ENCODE measurements around the gene CNST.

Gene CNST

DNA sequence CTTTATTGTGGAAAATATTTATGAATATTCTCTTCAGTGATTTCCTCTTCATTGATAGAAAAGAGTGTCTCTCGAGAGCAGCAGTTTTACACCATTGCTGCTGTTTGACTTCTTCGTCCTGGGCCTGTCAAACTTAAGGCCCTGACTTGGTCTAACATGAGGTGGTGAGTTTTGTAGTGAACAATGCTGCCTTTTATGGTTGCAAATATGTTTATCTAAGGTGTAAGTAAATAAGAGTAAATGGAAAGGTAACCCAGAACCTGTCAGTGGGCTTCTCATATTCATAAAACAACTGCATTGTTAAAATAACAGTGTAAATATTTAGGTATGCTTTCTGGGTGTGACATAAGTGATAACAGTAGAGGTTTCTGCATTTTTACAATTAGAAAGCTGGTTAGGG lies 95.2 kb downstream of the CNST start:
- H3K36me3 ChIP-seq (ENCODE audit: low read length), result no peaks in the 10 kb centered on the region
- H3K27me3 ChIP-seq (ENCODE audit: low read length), result no peaks in the 10 kb centered on the region
- no peak overlapping the region for H3K9ac ChIP-seq (ENCODE audit: low read length)
- no peak overlapping the region for H2AFZ ChIP-seq (ENCODE audit: low read depth, low read length, severe bottlenecking)
- H3K9me3 ChIP-seq (ENCODE audit: insufficient read depth, low read length), result no peaks in the 10 kb centered on the region
- H3K79me2 ChIP-seq (ENCODE audit: insufficient read depth, low read length), result no peaks in the 10 kb centered on the region
- H3F3A ChIP-seq (ENCODE audit: insufficient read depth), result no peaks in the 10 kb centered on the region
- H3K9me2 ChIP-seq (replicated peaks; ENCODE audit: insufficient read depth, low read length), result no peaks in the 10 kb centered on the region
- H3K27ac ChIP-seq (ENCODE audit: low read depth, low read length), result no peak overlapping the region
- no peaks in the 10 kb centered on the region for H4K20me1 ChIP-seq (ENCODE audit: low read depth, low read length)
- no peak overlapping the region for H3K4me2 ChIP-seq (ENCODE audit: low read depth, low read length, poor library complexity, severe bottlenecking)
- TF ChIP-seq, protein P1, sequence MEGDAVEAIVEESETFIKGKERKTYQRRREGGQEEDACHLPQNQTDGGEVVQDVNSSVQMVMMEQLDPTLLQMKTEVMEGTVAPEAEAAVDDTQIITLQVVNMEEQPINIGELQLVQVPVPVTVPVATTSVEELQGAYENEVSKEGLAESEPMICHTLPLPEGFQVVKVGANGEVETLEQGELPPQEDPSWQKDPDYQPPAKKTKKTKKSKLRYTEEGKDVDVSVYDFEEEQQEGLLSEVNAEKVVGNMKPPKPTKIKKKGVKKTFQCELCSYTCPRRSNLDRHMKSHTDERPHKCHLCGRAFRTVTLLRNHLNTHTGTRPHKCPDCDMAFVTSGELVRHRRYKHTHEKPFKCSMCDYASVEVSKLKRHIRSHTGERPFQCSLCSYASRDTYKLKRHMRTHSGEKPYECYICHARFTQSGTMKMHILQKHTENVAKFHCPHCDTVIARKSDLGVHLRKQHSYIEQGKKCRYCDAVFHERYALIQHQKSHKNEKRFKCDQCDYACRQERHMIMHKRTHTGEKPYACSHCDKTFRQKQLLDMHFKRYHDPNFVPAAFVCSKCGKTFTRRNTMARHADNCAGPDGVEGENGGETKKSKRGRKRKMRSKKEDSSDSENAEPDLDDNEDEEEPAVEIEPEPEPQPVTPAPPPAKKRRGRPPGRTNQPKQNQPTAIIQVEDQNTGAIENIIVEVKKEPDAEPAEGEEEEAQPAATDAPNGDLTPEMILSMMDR (IDR thresholded peaks at IDR 0.05; ENCODE audit: insufficient read depth, low read length, poor library complexity, severe bottlenecking), result no peak
- no peak for TF ChIP-seq EZH2phosphoT487 (conservative IDR thresholded peaks at IDR 0.05; ENCODE audit: low read length)
- no peak overlapping the region for H3K4me3 ChIP-seq (ENCODE audit: insufficient read depth, low read length, poor library complexity, severe bottlenecking)

DNA sequence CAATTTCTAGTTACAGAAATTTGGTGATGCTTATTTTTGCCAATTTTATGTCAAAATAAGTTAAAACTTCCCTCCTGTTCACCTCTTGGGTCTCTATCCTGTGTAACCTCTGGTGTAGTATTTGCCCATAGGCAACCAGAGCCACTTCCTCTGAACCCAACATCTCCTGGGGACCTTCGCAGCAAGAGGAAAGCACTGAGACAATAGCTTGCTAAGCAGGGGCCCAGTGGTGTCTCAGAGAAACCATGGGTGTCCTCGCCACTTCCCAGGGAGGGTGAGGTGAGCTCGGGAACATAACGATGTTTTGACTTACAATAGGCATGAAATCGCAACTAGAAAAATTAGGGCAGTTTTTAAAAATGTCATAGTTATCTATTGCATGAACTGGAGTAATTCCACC lies 101.5 kb downstream of the CNST start:
- no peak overlapping the region for H2AFZ ChIP-seq (ENCODE audit: low read depth, low read length, severe bottlenecking)
- H3K9ac ChIP-seq (ENCODE audit: low read length), result no peak overlapping the region
- H4K20me1 ChIP-seq (ENCODE audit: low read depth, low read length), result no peaks in the 10 kb centered on the region
- H3K27me3 ChIP-seq (ENCODE audit: low read length), result no peaks in the 10 kb centered on the region
- no peaks in the 10 kb centered on the region for H3K79me2 ChIP-seq (ENCODE audit: insufficient read depth, low read length)
- H3K9me2 ChIP-seq (replicated peaks; ENCODE audit: insufficient read depth, low read length), result no peaks in the 10 kb centered on the region
- H3K27ac ChIP-seq (ENCODE audit: low read depth, low read length), result no peak overlapping the region
- TF ChIP-seq, protein P1 (IDR thresholded peaks at IDR 0.05; ENCODE audit: insufficient read depth, low read length, poor library complexity, severe bottlenecking), result no peak
- no peak for TF ChIP-seq EZH2phosphoT487 (conservative IDR thresholded peaks at IDR 0.05; ENCODE audit: low read length)
- no peaks in the 10 kb centered on the region for H3K9me3 ChIP-seq (ENCODE audit: insufficient read depth, low read length)
- H3F3A ChIP-seq (ENCODE audit: insufficient read depth), result no peaks in the 10 kb centered on the region
- H3K36me3 ChIP-seq (ENCODE audit: low read length), result no peaks in the 10 kb centered on the region
- H3K4me2 ChIP-seq (ENCODE audit: low read depth, low read length, poor library complexity, severe bottlenecking), result no peak overlapping the region
- H3K4me3 ChIP-seq (ENCODE audit: insufficient read depth, low read length, poor library complexity, severe bottlenecking), result no peak overlapping the region

DNA sequence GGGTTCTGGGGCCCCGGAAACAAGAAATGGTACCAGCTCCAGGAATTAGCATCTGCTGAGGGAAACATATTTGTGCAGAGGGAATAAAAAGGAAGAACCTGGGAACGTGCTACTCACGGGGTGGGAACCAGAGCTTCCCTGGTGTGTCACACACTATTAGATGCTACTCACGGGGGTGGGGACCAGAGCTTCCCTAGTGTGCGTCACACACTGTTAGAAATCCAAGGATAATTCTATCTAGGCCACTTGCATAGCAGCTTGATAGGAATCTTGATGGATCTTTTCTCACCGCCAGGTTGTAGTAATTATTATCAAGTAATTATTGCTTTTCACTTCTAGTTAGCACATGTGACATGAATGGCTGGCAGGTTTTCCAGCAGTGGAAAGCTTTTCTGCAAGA lies 103.4 kb downstream of the CNST start:
- H3F3A ChIP-seq (ENCODE audit: insufficient read depth), result no peaks in the 10 kb centered on the region
- H2AFZ ChIP-seq (ENCODE audit: low read depth, low read length, severe bottlenecking), result no peak overlapping the region
- no peaks in the 10 kb centered on the region for H3K9me2 ChIP-seq (replicated peaks; ENCODE audit: insufficient read depth, low read length)
- no peaks in the 10 kb centered on the region for H3K36me3 ChIP-seq (ENCODE audit: low read length)
- H4K20me1 ChIP-seq (ENCODE audit: low read depth, low read length), result no peaks in the 10 kb centered on the region
- H3K27me3 ChIP-seq (ENCODE audit: low read length), result no peaks in the 10 kb centered on the region
- H3K79me2 ChIP-seq (ENCODE audit: insufficient read depth, low read length), result no peaks in the 10 kb centered on the region
- no peak overlapping the region for H3K4me2 ChIP-seq (ENCODE audit: low read depth, low read length, poor library complexity, severe bottlenecking)
- no peak for TF ChIP-seq EZH2phosphoT487 (conservative IDR thresholded peaks at IDR 0.05; ENCODE audit: low read length)
- no peak overlapping the region for H3K9ac ChIP-seq (ENCODE audit: low read length)
- no peak overlapping the region for H3K27ac ChIP-seq (ENCODE audit: low read depth, low read length)
- H3K9me3 ChIP-seq (ENCODE audit: insufficient read depth, low read length), result no peaks in the 10 kb centered on the region
- no peak overlapping the region for H3K4me3 ChIP-seq (ENCODE audit: insufficient read depth, low read length, poor library complexity, severe bottlenecking)

GRCh38 chr1:246674049-246674448 lies 107.8 kb downstream of the CNST start:
- TF ChIP-seq, protein P1 (IDR thresholded peaks at IDR 0.05; ENCODE audit: insufficient read depth, low read length, poor library complexity, severe bottlenecking), result no peak
- no peak for TF ChIP-seq EZH2phosphoT487 (conservative IDR thresholded peaks at IDR 0.05; ENCODE audit: low read length)
- H3K4me3 ChIP-seq (ENCODE audit: insufficient read depth, low read length, poor library complexity, severe bottlenecking), result no peak overlapping the region

More at GRCh38 chr1:246674049-246674448, 107.8 kb downstream of the CNST start:
- Histone ChIP-seq H3K9ac (ENCODE audit: low read length) (no peak overlapping the region), H3K4me2 (ENCODE audit: low read depth, low read length, poor library complexity, severe bottlenecking) (no peak overlapping the region), H3K79me2 (ENCODE audit: insufficient read depth, low read length) (no peaks in the 10 kb centered on the region), H4K20me1 (ENCODE audit: low read depth, low read length) (no peaks in the 10 kb centered on the region), H3K36me3 (ENCODE audit: low read length) (no peaks in the 10 kb centered on the region), H3F3A (ENCODE audit: insufficient read depth) (no peaks in the 10 kb centered on the region), H3K27me3 (ENCODE audit: low read length) (no peaks in the 10 kb centered on the region), H3K27ac (ENCODE audit: low read depth, low read length) (no peak overlapping the region), H3K9me3 (ENCODE audit: insufficient read depth, low read length) (no peaks in the 10 kb centered on the region), H3K9me2 (replicated peaks; ENCODE audit: insufficient read depth, low read length) (no peaks in the 10 kb centered on the region), H2AFZ (ENCODE audit: low read depth, low read length, severe bottlenecking) (no peak overlapping the region)

Data from SU-DHL-6 (cell line).